HG03378 (cell line): ENCODE measurements around the gene DIS3L2.

ENCODE experiments used
- ATAC-seq: cut with Tn5 transposase; IDR thresholded peaks from one replicate; pipeline ENCODE4 v1.9.1; 2021; ENCODE audit warnings: mild to moderate bottlenecking, moderate library complexity; ENCODE audit not compliant: unreplicated experiment

Gene DIS3L2

GRCh38 chr2:231955758-231956472 is 5.6 kb upstream of the DIS3L2 start:
- no peak for ATAC-seq

DNA sequence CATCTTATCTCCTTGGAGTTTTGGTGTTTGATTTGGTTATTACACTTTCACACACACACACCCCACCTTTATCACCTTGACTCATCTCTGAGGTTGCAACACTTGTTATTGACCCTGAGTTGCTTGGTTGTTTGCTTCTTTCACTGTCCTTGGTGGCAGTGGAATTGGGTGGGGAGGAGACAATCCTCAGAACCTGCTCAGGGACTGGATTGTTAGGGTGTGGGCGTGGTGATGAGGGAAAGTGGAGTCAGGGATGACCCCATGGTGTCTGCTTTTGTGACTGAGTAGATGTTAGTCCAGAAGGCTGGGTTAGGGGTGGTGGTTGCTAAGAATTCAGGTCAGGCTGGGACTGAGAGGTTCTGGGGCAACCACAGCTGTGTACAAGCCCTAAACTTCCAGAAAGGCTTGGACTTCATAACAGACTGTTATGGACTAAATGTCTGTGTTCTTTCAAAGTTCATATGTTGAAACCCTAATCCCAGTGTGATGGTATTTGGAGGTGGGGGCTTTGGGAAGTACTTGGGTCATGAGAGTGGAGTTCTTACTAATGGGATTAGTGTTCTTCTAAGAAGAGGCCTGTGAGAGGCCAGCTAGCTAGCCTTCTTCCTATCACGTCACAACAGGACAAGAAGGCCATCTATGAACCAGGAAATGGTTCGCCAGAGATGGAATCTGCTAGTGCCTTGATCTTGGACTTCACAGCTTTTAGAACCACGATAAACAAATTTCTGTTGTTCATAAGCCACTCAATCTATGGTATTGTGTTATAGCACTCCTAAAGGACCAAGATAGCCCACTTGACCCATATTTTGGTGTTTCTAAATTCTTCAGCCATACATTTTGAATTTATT is 3.4 kb upstream of the DIS3L2 start:
- no peak for ATAC-seq

GRCh38 chr2:231960810-231961348 is 634 bp upstream of the DIS3L2 start:
- no peak for ATAC-seq

DNA sequence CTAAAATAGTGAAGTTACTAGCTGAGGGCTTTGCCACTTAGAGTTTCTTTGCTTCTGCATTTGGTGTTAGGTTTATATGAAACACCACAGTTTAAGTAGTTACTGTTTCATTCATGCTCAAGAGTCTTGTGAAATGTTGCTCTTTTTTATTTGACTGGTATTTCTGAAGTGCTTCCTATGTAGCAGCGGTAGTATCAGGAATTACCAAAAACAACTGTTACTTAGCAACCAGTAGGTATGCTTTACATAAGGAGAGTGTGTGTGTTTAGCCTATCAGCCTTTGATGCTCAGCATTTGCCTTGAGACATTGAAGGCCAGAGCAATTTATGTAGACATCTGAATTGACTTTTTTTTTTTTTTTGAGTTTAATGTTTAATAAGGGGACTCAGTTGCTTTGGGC is 3.6 kb downstream of the DIS3L2 start:
- no peak for ATAC-seq

DNA sequence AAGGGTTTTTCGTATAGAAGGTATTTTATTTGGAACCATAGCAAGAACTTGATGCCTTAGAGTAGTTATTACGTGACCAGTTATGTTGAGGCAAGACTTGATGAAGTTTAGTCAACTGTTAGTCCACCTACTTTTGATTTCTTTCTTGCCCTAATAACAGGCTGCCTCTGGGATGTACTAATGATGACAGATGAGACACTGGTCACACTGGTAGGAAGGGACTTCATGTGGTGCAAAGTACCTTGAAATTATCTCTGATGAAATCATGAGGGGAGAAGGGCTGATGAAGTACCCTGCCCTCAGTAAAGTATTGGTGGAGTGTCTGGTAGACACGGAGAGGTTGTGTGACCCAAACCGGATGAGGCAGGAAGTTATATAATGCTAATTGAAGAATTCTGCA is 5.4 kb downstream of the DIS3L2 start:
- ATAC-seq, result no peak

- ATAC-seq, result no peak
These were observed 7.3 kb downstream of the DIS3L2 start for GRCh38 chr2:231968820-231969219.

GRCh38 chr2:231970461-231970860 is 8.9 kb downstream of the DIS3L2 start:
- no peak for ATAC-seq

- no peak for ATAC-seq
These were observed 13.5 kb downstream of the DIS3L2 start for GRCh38 chr2:231975001-231975400.

- ATAC-seq, result no peak
These were observed 15.9 kb downstream of the DIS3L2 start for GRCh38 chr2:231977430-231977829.

- ATAC-seq, result no peak
These were observed 23.5 kb downstream of the DIS3L2 start for GRCh38 chr2:231984992-231985391.

DNA sequence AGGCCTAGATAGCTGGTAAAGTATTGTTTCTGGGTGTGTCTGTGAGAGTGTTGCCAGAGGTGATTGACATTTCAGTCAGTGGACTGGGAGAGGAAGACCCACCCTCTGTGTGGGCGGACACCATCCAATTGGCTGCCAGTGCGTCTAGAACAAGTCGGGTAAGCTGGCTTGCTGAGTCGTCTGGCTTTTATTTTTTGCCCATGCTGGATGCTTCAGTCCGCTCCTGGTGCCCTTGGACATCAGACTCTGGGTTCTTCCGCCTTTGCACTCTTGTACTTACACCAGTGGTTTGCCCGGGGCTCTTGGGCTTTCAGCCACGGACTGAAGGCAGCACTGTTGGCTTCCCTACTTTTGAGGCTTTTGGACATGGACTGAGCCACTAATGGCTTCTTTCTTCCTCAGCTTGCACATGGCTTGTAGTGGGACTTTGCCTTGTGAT is 24.3 kb downstream of the DIS3L2 start:
- no peak for ATAC-seq

- no peak for ATAC-seq
These were observed 25.7 kb downstream of the DIS3L2 start for GRCh38 chr2:231987124-231987727.

GRCh38 chr2:231988179-231988866 is 26.8 kb downstream of the DIS3L2 start:
- ATAC-seq, result no peak

DNA sequence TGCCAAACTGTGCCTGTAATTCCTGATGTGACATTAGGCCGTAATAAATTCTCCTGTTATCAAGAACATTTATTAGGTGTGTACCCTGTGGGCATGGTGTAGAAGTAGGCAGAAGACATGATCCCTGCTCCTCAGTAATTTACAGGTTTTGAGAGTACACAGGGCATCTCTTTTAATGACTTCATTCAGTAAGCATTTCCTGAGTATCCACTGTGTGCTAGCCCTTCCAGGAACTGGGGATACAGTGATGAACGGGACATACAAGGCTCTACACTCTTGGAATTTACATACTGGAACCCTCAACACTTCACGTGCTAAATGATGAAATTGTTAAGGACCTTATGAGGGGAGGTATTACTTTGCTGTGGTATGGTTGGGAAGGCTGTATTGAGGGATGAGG is 30.2 kb downstream of the DIS3L2 start:
- no peak for ATAC-seq

DNA sequence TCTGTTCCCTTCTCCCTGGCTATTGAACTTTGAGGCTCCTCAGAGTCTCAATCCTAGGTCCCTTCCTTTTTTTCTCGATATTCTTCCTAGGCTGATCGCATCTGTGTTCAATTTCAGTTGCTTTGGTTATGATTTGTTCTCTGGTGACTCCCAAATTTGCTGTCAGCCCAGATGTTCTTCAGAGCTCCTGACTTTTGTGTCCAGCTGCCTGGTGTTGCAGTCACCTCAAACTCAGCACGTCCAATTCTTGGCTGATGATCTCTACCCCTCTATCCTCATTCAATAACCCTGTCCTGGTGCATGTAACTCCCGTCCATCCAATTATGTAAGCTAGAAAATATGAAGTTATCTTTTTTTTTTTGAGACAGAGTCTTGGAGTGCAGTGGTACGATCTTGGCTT is 31.4 kb downstream of the DIS3L2 start:
- ATAC-seq, result no peak

DNA sequence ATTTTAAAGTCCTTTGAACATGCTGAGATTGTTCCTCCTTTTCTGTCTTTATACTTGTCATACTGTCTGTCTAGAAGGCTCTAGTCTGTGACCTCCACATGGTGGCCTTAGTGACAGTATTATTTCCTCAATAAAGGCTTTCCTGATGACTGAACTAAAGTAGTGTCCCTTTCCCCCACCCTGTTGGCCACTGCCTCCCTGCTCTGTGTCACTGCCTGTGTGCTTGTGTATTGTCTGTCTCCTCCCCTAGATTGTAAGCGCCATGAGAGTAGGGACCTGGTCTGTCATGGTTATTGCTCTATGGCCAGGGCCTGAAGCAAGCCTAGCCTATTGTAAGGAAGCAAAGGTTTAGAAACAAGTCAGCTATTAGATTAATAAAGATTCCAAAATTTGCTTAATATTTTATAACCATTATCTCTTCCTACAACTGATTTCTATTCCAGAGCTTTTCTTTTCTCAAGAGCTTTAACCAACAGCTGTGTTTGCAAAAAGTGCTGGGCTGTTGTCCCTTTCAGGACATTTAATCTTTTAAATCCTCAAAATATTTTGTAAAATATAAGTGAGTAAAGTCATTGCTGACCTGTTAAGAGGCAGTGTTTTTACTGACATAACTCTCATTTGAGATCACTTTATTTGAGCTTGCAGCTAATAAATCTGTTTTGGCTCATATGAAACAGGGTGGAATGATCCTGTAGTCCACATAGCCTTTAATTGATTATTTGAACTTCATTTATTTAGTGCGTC is 35.5 kb downstream of the DIS3L2 start:
- ATAC-seq, result no peak

GRCh38 chr2:231998046-231998445 is 36.5 kb downstream of the DIS3L2 start:
- ATAC-seq, result no peak

DNA sequence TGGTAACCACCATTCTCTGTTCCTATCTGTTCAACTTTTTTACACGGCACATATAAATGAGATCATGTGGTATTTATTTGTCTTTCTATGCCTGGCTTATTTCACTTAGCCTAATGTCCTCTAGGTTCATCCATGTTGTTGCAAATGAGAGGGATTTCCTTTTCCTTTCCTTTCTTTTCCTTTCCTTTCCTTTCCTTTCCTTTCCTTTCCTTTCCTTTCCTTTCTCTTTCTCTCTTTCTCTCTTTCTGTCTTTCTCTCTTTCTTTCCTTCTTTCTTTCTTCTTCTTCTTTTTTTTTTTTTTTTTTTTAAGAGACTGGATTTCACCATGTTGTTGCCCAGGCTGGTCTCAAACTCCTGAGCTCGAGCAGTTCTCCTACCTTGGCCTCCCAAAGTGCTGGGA is 38.9 kb downstream of the DIS3L2 start:
- ATAC-seq, result no peak

DNA sequence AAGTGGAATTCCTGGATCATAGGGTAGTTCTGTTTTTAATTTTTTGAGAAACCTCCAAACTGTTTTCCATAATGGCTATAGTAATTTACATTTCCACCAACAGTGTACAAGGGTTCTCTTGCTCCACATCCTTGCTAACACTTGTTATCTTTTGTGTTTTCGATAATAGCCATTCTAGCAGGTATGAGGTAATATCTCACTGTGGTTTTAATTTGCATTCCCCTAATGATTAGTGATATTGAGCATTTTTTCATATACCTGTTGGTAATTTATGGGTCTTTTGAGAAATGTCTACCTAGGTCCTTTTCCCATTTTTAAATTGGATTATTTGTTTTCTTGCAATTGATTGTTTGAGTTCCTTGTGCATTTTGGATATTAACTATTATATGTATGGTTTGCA is 39.6 kb downstream of the DIS3L2 start:
- no peak for ATAC-seq

DNA sequence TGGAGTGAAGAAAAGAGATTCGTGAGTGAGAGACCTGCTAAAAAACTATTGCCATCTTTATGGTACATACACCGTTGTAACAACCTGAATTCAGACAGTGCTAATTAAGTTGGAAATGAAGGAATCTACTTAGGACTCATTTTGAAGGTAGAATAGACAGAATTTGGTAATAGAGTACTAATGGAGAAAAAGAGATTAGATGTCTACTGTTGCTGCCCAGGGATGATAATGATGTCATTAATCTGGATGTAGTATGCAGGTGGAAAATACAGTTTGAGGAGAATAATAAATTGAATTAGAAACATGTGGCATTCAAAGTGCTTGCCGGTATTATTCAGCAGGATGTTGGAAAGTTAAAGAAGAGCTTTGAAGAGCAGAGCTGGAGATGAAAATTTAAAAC is 44.7 kb downstream of the DIS3L2 start:
- no peak for ATAC-seq
